ENCODE data around the gene DNM2. TPM values are rescaled to one million over a fixed set of nuclear protein-coding genes. Genes with fewer than 3 reads are reported as not detected.

DNM2 gene
- total RNA-seq, 4 donors from 2014 or later: 353 to 827 (median 464) TPM

DNA sequence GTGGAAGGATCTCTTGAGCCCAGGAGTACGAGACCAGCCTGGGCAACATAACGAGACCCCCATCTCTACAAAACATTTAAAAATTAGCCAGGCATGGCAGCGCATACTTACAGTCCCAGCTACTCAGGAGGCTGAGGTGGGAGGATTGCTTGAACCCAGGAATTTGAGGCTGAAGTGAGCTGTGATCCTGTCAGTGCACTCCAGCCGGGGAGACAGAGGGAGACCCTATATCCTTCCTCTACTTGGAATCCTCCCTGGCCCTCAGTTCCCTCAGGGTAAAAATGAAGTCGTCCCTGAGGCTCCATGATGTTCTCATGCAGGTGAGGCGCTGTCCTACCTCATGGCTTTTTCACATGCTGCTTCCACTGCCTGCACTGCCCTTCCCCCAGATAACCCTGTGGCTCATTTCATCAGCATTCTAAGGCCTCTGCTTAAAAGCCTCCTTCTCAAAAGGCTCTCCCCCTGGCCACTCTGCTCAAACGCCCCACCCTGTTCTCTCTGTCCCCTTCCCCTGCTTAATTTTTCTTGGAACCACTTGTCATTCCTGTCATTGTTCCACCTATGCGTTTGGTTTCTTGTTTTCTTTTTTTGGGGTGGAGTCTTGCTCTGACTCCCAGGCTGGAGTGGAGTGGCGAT lies 19.2 kb downstream of the DNM2 start:
- TF ChIP-seq POLR2A (IDR thresholded peaks at IDR 0.05): no peak
- TF ChIP-seq, protein P1, sequence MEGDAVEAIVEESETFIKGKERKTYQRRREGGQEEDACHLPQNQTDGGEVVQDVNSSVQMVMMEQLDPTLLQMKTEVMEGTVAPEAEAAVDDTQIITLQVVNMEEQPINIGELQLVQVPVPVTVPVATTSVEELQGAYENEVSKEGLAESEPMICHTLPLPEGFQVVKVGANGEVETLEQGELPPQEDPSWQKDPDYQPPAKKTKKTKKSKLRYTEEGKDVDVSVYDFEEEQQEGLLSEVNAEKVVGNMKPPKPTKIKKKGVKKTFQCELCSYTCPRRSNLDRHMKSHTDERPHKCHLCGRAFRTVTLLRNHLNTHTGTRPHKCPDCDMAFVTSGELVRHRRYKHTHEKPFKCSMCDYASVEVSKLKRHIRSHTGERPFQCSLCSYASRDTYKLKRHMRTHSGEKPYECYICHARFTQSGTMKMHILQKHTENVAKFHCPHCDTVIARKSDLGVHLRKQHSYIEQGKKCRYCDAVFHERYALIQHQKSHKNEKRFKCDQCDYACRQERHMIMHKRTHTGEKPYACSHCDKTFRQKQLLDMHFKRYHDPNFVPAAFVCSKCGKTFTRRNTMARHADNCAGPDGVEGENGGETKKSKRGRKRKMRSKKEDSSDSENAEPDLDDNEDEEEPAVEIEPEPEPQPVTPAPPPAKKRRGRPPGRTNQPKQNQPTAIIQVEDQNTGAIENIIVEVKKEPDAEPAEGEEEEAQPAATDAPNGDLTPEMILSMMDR (IDR thresholded peaks at IDR 0.05): no peak
- peaks cover 0 to 6% (median 0%) of the 10 kb centered on the region in 3 donors for H3K36me3 ChIP-seq
- peak overlapping the region in 3 of 4 donors; percentile 43 to 95 (median 82) for H3K27ac ChIP-seq
- peaks cover 0 to 60% (median 18%) of the 10 kb centered on the region in 4 donors for H3K4me1 ChIP-seq
- no peak overlapping the region for H3K4me3 ChIP-seq
- DNase-seq: no peak
- H3K27me3 ChIP-seq: no peaks in the 10 kb centered on the region
- H3K9me3 ChIP-seq: no peaks in the 10 kb centered on the region

DNA sequence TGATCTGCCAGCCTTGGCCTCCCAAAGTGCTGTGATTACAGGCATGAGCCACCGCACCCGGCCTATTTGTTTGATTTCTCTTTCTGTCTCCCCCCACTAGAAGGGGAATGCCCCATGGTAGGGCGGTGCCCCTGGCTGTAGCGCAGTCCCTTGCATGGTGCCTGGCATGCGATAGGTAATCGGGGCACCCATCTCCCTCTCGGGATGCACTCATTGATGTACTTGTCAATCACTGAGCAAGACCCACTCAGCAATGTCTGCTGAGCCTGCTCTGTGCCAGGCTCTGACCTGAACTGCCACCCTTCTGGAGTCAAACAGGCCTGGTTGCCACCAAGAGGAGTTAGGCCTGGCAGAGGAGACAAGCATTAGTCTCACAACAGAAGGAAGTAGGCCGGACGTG lies 19.8 kb downstream of the DNM2 start:
- DNase-seq: no peak
- TF ChIP-seq POLR2A (IDR thresholded peaks at IDR 0.05): no peak
- TF ChIP-seq, protein P1 (IDR thresholded peaks at IDR 0.05): no peak
- Histone ChIP-seq H3K9me3 (no peaks in the 10 kb centered on the region), H3K27ac (peak overlapping the region; percentile 43 to 95 (median 77)), H3K36me3 (peaks cover 0 to 6% (median 0%) of the 10 kb centered on the region in 3 donors), H3K4me1 (peaks cover 0 to 61% (median 16%) of the 10 kb centered on the region in 4 donors), H3K27me3 (no peaks in the 10 kb centered on the region), H3K4me3 (no peak overlapping the region)

- Histone ChIP-seq H3K27me3 (no peaks in the 10 kb centered on the region), H3K9me3 (no peaks in the 10 kb centered on the region), H3K4me1 (peaks cover 0 to 79% (median 20%) of the 10 kb centered on the region in 4 donors), H3K36me3 (peaks cover 0 to under 1% (median 0%) of the 10 kb centered on the region in 3 donors), H3K27ac (peak overlapping the region in 3 of 4 donors; percentile 72 to 98 (median 95)), H3K4me3 (no peak overlapping the region)
- TF ChIP-seq, protein P1 (IDR thresholded peaks at IDR 0.05): no peak
- TF ChIP-seq POLR2A (IDR thresholded peaks at IDR 0.05): peak in 1 of 2 donors; percentile 33
- DNase-seq: no peak
Observed at GRCh38 chr19:10740798-10741197, 22.9 kb downstream of the DNM2 start.

GRCh38 chr19:10742476-10742875 lies 24.6 kb downstream of the DNM2 start:
- Histone ChIP-seq H3K27ac (peak overlapping the region in 3 of 4 donors; percentile 72 to 98 (median 95)), H3K4me1 (peaks cover 0 to 81% (median 18%) of the 10 kb centered on the region in 4 donors), H3K4me3 (no peak overlapping the region), H3K27me3 (no peaks in the 10 kb centered on the region), H3K9me3 (no peaks in the 10 kb centered on the region), H3K36me3 (no peaks in the 10 kb centered on the region)
- TF ChIP-seq POLR2A (IDR thresholded peaks at IDR 0.05): peak; percentile 19 to 74
- TF ChIP-seq, protein P1 (IDR thresholded peaks at IDR 0.05): no peak
- DNase-seq: peak in 2 of 3 donors; percentile 74 to 77

GRCh38 chr19:10744253-10744798 lies 26.4 kb downstream of the DNM2 start:
- no peaks in the 10 kb centered on the region for H3K27me3 ChIP-seq
- TF ChIP-seq, protein P1 (IDR thresholded peaks at IDR 0.05): no peak
- TF ChIP-seq POLR2A (IDR thresholded peaks at IDR 0.05): no peak
- no peaks in the 10 kb centered on the region for H3K9me3 ChIP-seq
- peaks cover 0 to 85% (median 24%) of the 10 kb centered on the region in 4 donors for H3K4me1 ChIP-seq
- H3K27ac ChIP-seq: peak overlapping the region in 3 of 4 donors; percentile 72 to 98 (median 95)
- peak overlapping the region in 2 of 4 donors; percentile 0 to 4 for H3K4me3 ChIP-seq
- H3K36me3 ChIP-seq: no peaks in the 10 kb centered on the region
- DNase-seq: peak in 1 of 3 donors; percentile 66

Data from Peyer's patch (tissue), 4 donors.